ENCODE measurements around the gene OBP2A.

GRCh38 chr9:135514342-135515082 is 31.4 kb upstream of the OBP2A start:
- TF ChIP-seq, protein P1, sequence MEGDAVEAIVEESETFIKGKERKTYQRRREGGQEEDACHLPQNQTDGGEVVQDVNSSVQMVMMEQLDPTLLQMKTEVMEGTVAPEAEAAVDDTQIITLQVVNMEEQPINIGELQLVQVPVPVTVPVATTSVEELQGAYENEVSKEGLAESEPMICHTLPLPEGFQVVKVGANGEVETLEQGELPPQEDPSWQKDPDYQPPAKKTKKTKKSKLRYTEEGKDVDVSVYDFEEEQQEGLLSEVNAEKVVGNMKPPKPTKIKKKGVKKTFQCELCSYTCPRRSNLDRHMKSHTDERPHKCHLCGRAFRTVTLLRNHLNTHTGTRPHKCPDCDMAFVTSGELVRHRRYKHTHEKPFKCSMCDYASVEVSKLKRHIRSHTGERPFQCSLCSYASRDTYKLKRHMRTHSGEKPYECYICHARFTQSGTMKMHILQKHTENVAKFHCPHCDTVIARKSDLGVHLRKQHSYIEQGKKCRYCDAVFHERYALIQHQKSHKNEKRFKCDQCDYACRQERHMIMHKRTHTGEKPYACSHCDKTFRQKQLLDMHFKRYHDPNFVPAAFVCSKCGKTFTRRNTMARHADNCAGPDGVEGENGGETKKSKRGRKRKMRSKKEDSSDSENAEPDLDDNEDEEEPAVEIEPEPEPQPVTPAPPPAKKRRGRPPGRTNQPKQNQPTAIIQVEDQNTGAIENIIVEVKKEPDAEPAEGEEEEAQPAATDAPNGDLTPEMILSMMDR (IDR thresholded peaks at IDR 0.05) = no peak
- no peak for TF ChIP-seq POLR2A (IDR thresholded peaks at IDR 0.05)
- no peak for TF ChIP-seq EP300 (IDR thresholded peaks at IDR 0.05)

All from ovary (tissue), 3 donors.